ENCODE data around the gene PTPRN. TPM values are rescaled to one million over a fixed set of nuclear protein-coding genes. Genes with fewer than 3 reads are reported as not detected.

Gene PTPRN
- total and polyA plus RNA-seq, 11 donors: 0.12 to 0.93 (median 0.39) TPM; not detected in 7

DNA sequence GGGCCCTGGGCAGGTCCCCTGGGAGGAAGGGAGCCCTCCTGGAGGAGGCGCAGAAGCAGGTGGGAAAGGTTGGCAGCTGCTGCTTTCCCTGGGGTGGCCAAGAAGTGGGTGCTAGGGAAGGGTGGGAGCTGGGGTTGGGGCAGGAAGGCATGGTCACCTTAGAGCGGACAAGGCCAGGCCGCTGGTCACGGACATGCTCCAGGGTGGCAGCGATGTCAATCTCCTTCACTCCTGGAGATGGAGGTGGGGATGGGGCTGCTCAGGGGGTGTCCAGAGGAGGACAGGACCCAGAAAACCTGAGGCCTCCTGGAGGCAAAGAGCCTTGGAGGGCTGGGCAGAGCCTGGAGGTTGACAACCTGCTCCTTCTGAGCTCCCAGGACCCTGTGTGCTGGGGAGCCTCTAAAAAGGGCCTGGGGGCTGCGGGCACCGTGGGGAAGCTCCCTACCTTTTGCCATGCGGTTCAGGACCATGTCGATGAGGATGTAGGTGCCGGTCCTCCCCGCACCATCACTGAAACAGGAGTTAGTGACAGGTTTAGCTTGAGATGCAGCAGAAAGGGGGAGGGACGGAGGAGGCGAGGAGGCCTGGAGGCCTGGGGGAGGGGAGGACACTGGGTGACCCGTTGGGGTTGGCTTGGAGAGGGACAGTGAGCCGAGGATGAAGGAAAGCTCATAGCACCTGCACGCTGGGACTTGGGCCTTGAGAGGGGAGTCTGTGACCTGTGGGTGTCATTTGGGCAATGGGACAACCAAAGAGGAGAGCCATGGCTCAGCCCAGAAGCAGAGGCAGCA, 18.6 kb downstream of the PTPRN start:
- DNase-seq: peak in 1 of 5 donors; percentile 13
- H3K27ac ChIP-seq: peak overlapping the region in 4 of 12 donors; percentile 52 to 77 (median 73)
- H3K36me3 ChIP-seq: peaks cover 0 to 11% (median 2%) of the 10 kb centered on the region in 9 donors
- intact Hi-C loops (cut with DNase I): loop anchor here in 7 of 10 donors (5.0 to 10.0 kb wide), 6 partner anchors 43 to 236 kb away; partner anchors contain the start of genes DNPEP (in 2 of the 7), GLB1L (in 2 of the 7), STK16 (in 2 of the 7) and CNPPD1 (in 1 of the 7)
- TF ChIP-seq CTCF (IDR thresholded peaks at IDR 0.05) (no peak), POLR2A (IDR thresholded peaks at IDR 0.05) (no peak)
- WGBS, 4 donors: 85 to 87% (median 87%) methylated on average over 16 of the region's 16 CpGs
- ATAC-seq: no peak
- peaks cover 0 to 25% (median 13%) of the 10 kb centered on the region in 12 donors for H3K4me1 ChIP-seq
- H3K4me3 ChIP-seq: no peak overlapping the region
- no peaks in the 10 kb centered on the region for H3K9me3 ChIP-seq
- H3K27me3 ChIP-seq: no peaks in the 10 kb centered on the region

GRCh38 chr2:219289537-219290361, 19.5 kb downstream of the PTPRN start:
- Histone ChIP-seq H3K4me1 (peaks cover 0 to 23% (median 9%) of the 10 kb centered on the region in 12 donors), H3K27ac (peak overlapping the region in 10 of 12 donors; percentile 13 to 77 (median 62)), H3K9me3 (no peaks in the 10 kb centered on the region), H3K36me3 (peaks cover 0 to 20% (median 10%) of the 10 kb centered on the region in 9 donors), H3K4me3 (no peak overlapping the region), H3K27me3 (no peaks in the 10 kb centered on the region)
- intact Hi-C loops (cut with DNase I): loop anchor here in 7 of 10 donors (5.0 to 10.0 kb wide), 6 partner anchors 42 to 235 kb away; partner anchors contain the start of genes DNPEP (in 2 of the 7), GLB1L (in 2 of the 7), STK16 (in 2 of the 7) and CNPPD1 (in 1 of the 7)
- DNase-seq: peak in 4 of 5 donors; percentile 70 to 78 (median 74)
- ATAC-seq: peak; percentile 27 to 71 (median 65)
- TF ChIP-seq CTCF (IDR thresholded peaks at IDR 0.05): no peak
- TF ChIP-seq POLR2A (IDR thresholded peaks at IDR 0.05): no peak
- 47 to 56% (median 50%) methylated on average over 16 of the region's 16 CpGs for WGBS, 4 donors

DNA sequence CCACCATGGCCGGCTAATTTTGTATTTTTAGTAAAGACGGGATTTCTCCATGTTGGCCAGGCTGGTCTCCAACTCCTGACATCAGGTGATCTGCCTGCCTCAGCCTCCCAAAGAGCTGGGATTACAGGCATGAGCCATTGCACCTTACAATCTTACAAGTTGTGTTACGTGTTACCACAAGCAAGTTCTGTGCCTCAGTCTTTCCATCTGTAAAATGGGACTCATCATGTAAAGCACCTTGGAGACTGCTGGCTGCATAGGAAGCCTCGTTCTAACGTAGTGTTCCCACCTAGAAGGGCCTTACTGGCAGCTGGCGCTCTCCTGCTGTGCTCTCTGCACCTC, 20.0 kb downstream of the PTPRN start:
- Histone ChIP-seq H3K27me3 (no peaks in the 10 kb centered on the region), H3K36me3 (peaks cover 0 to 25% (median 16%) of the 10 kb centered on the region in 9 donors), H3K27ac (peak overlapping the region in 9 of 12 donors; percentile 33 to 74 (median 49)), H3K4me3 (no peak overlapping the region), H3K9me3 (no peaks in the 10 kb centered on the region), H3K4me1 (peaks cover 0 to 19% (median 4%) of the 10 kb centered on the region in 12 donors)
- no peak for ATAC-seq
- peak in 1 of 5 donors; percentile 2 for DNase-seq
- 55 to 79% (median 71%) methylated on average over 6 of the region's 6 CpGs for WGBS, 4 donors
- intact Hi-C loops (cut with DNase I): no loop called here
- TF ChIP-seq CTCF (IDR thresholded peaks at IDR 0.05) (no peak), POLR2A (IDR thresholded peaks at IDR 0.05) (no peak)
